GM13977 (cell line): Measurements from ENCODE around the gene DGCR8.
A peak's percentile ranks its signal among the peaks of the same experiment; 100 is the strongest.

Experiments
- DNase-seq: peaks from one replicate; pipeline ENCODE4 v3.0.0; 2012; ENCODE audit warnings: low spot score
- CTCF ChIP-seq: IDR thresholded peaks from 2 replicates; pipeline ENCODE4 v1.5.1; 2012; ENCODE audit warnings: mild to moderate bottlenecking, control low read depth; ENCODE audit not compliant: insufficient read depth; ENCODE audit errors: extremely low read depth, missing control alignments
- in situ Hi-C: fragments of 300-500 bp; cut with MboI; formaldehyde crosslinking; loops from one replicate; pipeline ENCODE4 v1.12.0; 2022; ENCODE audit warnings: low sequenced_read_pairs, low pct_unique_long_range_greater_than_20kb, mixed read lengths, inconsistent platforms; ENCODE audit not compliant: unreplicated experiment

DGCR8 gene

GRCh38 chr22:20083157-20083890 is 3.3 kb downstream of the DGCR8 start:
- TF ChIP-seq CTCF, result no peak
- in situ Hi-C loops, result no loop called here
- DNase-seq, result no peak

GRCh38 chr22:20083891-20084546 is 4.0 kb downstream of the DGCR8 start:
- in situ Hi-C loops, result no loop called here
- no peak for DNase-seq
- no peak for TF ChIP-seq CTCF

- DNase-seq, result no peak
- TF ChIP-seq CTCF, result peak; percentile 46
- in situ Hi-C loops, result no loop called here
Observed at GRCh38 chr22:20084547-20085413, 4.7 kb downstream of the DGCR8 start.

- TF ChIP-seq CTCF, result no peak
- DNase-seq, result no peak
- in situ Hi-C loops, result no loop called here
Observed at GRCh38 chr22:20085651-20086050, 5.6 kb downstream of the DGCR8 start.

GRCh38 chr22:20086101-20086599 is 6.1 kb downstream of the DGCR8 start:
- no peak for TF ChIP-seq CTCF
- in situ Hi-C loops, result no loop called here
- no peak for DNase-seq

GRCh38 chr22:20086763-20087162 is 6.7 kb downstream of the DGCR8 start:
- DNase-seq, result no peak
- no peak for TF ChIP-seq CTCF
- in situ Hi-C loops, result no loop called here
